Large intestine (tissue), 3 donors: Measurements from ENCODE around the gene CDH12. TPM values are rescaled to one million over a fixed set of nuclear protein-coding genes. Genes with fewer than 3 reads are reported as not detected.

Experiments
- DNase-seq, 2 donors: peaks; one replicate each; pipeline versions ENCODE4 v3.0.0 to v3.0.0-alpha.2; 2013
- H3K27ac ChIP-seq: one replicate; pipeline ENCODE4 v1.5.1; 2013; ENCODE audit warnings: low read length
- H3K27me3 ChIP-seq: 2 replicates; pipeline ENCODE4 v1.6.1; 2013; ENCODE audit warnings: low read length; ENCODE audit not compliant: control insufficient read depth, insufficient read depth
- H3K36me3 ChIP-seq: 2 replicates; pipeline ENCODE4 v1.6.1; 2013; ENCODE audit warnings: low read length; ENCODE audit not compliant: control insufficient read depth, insufficient read depth
- H3K4me1 ChIP-seq: one replicate; pipeline ENCODE4 v1.6.1; 2013; ENCODE audit warnings: low read length; ENCODE audit not compliant: control insufficient read depth, insufficient read depth
- H3K4me3 ChIP-seq: one replicate; pipeline ENCODE4 v1.5.1; 2013; ENCODE audit warnings: low read length
- H3K9me3 ChIP-seq: one replicate; pipeline ENCODE4 v1.6.1; 2013; ENCODE audit warnings: mild to moderate bottlenecking, low read depth, low read length, moderate library complexity; ENCODE audit not compliant: control insufficient read depth
- WGBS: methylation state at CpG from one replicate; pipeline ENCODE4 v1.1.5; 2013; ENCODE audit warnings: low lambda C conversion rate; ENCODE audit not compliant: insufficient coverage; 5-methylcytosine and 5-hydroxymethylcytosine counted together
- polyA plus RNA-seq: library from polyadenylated mRNA; unstranded; fragments of 120-200 nt; gene quantifications from one replicate; pipeline ENCODE4 v1.2.1, GENCODE V29; 2013

Gene CDH12
- polyA plus RNA-seq, 1 donor = 1.1 TPM

GRCh38 chr5:22431840-22432239 is 421.3 kb downstream of the CDH12 start:
- Histone ChIP-seq H3K36me3 (no peaks in the 10 kb centered on the region), H3K27me3 (no peaks in the 10 kb centered on the region), H3K4me1 (no peaks in the 10 kb centered on the region), H3K9me3 (no peaks in the 10 kb centered on the region), H3K4me3 (no peak overlapping the region), H3K27ac (no peak overlapping the region)
- DNase-seq = no peak
- WGBS = 80% methylated on average over 1 of the region's 3 CpGs

- 80% methylated on average over 1 of the region's 2 CpGs for WGBS
Measured at GRCh38 chr5:22431406-22431805, 421.7 kb downstream of the CDH12 start.

GRCh38 chr5:22411554-22412349 is 441.4 kb downstream of the CDH12 start:
- no peak for DNase-seq
- Histone ChIP-seq H3K4me1 (no peaks in the 10 kb centered on the region), H3K9me3 (no peaks in the 10 kb centered on the region), H3K36me3 (no peaks in the 10 kb centered on the region), H3K27me3 (no peaks in the 10 kb centered on the region), H3K27ac (no peak overlapping the region), H3K4me3 (no peak overlapping the region)
- 21% methylated on average over 2 of the region's 4 CpGs for WGBS

More at GRCh38 chr5:22431406-22431805, 421.7 kb downstream of the CDH12 start:
- H3K36me3 ChIP-seq = no peaks in the 10 kb centered on the region
- H3K27me3 ChIP-seq = no peaks in the 10 kb centered on the region
- no peaks in the 10 kb centered on the region for H3K9me3 ChIP-seq
- no peak overlapping the region for H3K4me3 ChIP-seq
- no peaks in the 10 kb centered on the region for H3K4me1 ChIP-seq
- DNase-seq = no peak
- no peak overlapping the region for H3K27ac ChIP-seq

GRCh38 chr5:22391956-22392355 is 461.2 kb downstream of the CDH12 start:
- no peak overlapping the region for H3K27ac ChIP-seq
- H3K4me3 ChIP-seq = no peak overlapping the region
- 83% methylated on average over 1 of the region's 3 CpGs for WGBS
- no peaks in the 10 kb centered on the region for H3K4me1 ChIP-seq
- no peaks in the 10 kb centered on the region for H3K36me3 ChIP-seq
- no peaks in the 10 kb centered on the region for H3K9me3 ChIP-seq
- H3K27me3 ChIP-seq = no peaks in the 10 kb centered on the region
- no peak for DNase-seq

GRCh38 chr5:22390888-22391287 is 462.3 kb downstream of the CDH12 start:
- no peaks in the 10 kb centered on the region for H3K4me1 ChIP-seq
- H3K4me3 ChIP-seq = no peak overlapping the region
- no peak overlapping the region for H3K27ac ChIP-seq
- H3K36me3 ChIP-seq = no peaks in the 10 kb centered on the region
- DNase-seq = no peak
- H3K27me3 ChIP-seq = no peaks in the 10 kb centered on the region
- no peaks in the 10 kb centered on the region for H3K9me3 ChIP-seq

GRCh38 chr5:22372826-22373660 is 480.1 kb downstream of the CDH12 start:
- no peaks in the 10 kb centered on the region for H3K36me3 ChIP-seq
- H3K27ac ChIP-seq = no peak overlapping the region
- no peaks in the 10 kb centered on the region for H3K9me3 ChIP-seq
- no peak for DNase-seq
- no CpG with 5 or more reads among the region's 1 CpG for WGBS
- no peaks in the 10 kb centered on the region for H3K27me3 ChIP-seq
- no peak overlapping the region for H3K4me3 ChIP-seq
- no peaks in the 10 kb centered on the region for H3K4me1 ChIP-seq

- no peak for DNase-seq
- Histone ChIP-seq H3K27ac (no peak overlapping the region), H3K4me3 (no peak overlapping the region), H3K36me3 (no peaks in the 10 kb centered on the region), H3K9me3 (no peaks in the 10 kb centered on the region), H3K27me3 (no peaks in the 10 kb centered on the region), H3K4me1 (no peaks in the 10 kb centered on the region)
- WGBS = no CpG with 5 or more reads among the region's 8 CpGs
Measured at GRCh38 chr5:22372376-22372775, 480.8 kb downstream of the CDH12 start.

- DNase-seq = no peak
- Histone ChIP-seq H3K4me3 (no peak overlapping the region), H3K9me3 (no peaks in the 10 kb centered on the region), H3K4me1 (no peaks in the 10 kb centered on the region), H3K27ac (no peak overlapping the region), H3K27me3 (no peaks in the 10 kb centered on the region), H3K36me3 (no peaks in the 10 kb centered on the region)
- WGBS = no CpG with 5 or more reads among the region's 3 CpGs
Measured at GRCh38 chr5:22354956-22355355, 498.2 kb downstream of the CDH12 start.

GRCh38 chr5:22352493-22352892 is 500.7 kb downstream of the CDH12 start:
- Histone ChIP-seq H3K27ac (no peak overlapping the region), H3K4me3 (no peak overlapping the region), H3K27me3 (no peaks in the 10 kb centered on the region), H3K9me3 (no peaks in the 10 kb centered on the region), H3K36me3 (no peaks in the 10 kb centered on the region), H3K4me1 (no peaks in the 10 kb centered on the region)
- WGBS = 100% methylated on average over 1 of the region's 4 CpGs
- DNase-seq = no peak

- Histone ChIP-seq H3K27ac (no peak overlapping the region), H3K9me3 (no peaks in the 10 kb centered on the region), H3K4me1 (no peaks in the 10 kb centered on the region), H3K27me3 (no peaks in the 10 kb centered on the region), H3K36me3 (no peaks in the 10 kb centered on the region), H3K4me3 (no peak overlapping the region)
- WGBS = 82% methylated on average over 1 of the region's 2 CpGs
- no peak for DNase-seq
Measured at GRCh38 chr5:22351178-22351577, 502.0 kb downstream of the CDH12 start.
